HepG2 (cell line): ENCODE measurements around the gene SLC35F6. TPM values are rescaled to one million over a fixed set of nuclear protein-coding genes. Genes with fewer than 3 reads are reported as not detected.
A peak's percentile ranks its signal among the peaks of the same experiment; 100 is the strongest.

Experiments
- BRCA1 ChIP-seq: sonication (generic); formaldehyde crosslinking; IDR thresholded peaks from 2 replicates; pipeline ENCODE4 v1.4.0; 2020; ENCODE audit warnings: missing genetic modification reagents
- FLYWCH1 ChIP-seq: sonication (generic); formaldehyde crosslinking; IDR thresholded peaks from 2 replicates; pipeline ENCODE4 v1.8.1; 2023; ENCODE audit warnings: mild to moderate bottlenecking, missing genetic modification reagents
- PHF5A ChIP-seq: IDR thresholded peaks from one replicate; pipeline ENCODE4 v1.6.1; 2018; ENCODE audit warnings: low read depth, missing genetic modification reagents; ENCODE audit not compliant: unreplicated experiment
- RBM39 ChIP-seq: fragments of 200-400 bp; formaldehyde crosslinking; IDR thresholded peaks from one replicate; pipeline ENCODE4 v1.6.1; 2018; ENCODE audit warnings: antibody characterized with exemption, mild to moderate bottlenecking, low read depth, low read length; ENCODE audit not compliant: poor library complexity, severe bottlenecking
- SIX1 ChIP-seq: sonication (generic); formaldehyde crosslinking; IDR thresholded peaks from 2 replicates; pipeline ENCODE4 v1.4.0; 2020; ENCODE audit warnings: missing genetic modification reagents, borderline replicate concordance
- SRY ChIP-seq: sonication (generic); formaldehyde crosslinking; IDR thresholded peaks from 2 replicates; pipeline ENCODE4 v1.8.0; 2022; ENCODE audit warnings: mild to moderate bottlenecking, missing genetic modification reagents
- TAF1 ChIP-seq: sonication (generic); formaldehyde crosslinking; IDR thresholded peaks from 2 replicates; pipeline ENCODE4 v1.4.0; 2020; ENCODE audit warnings: missing genetic modification reagents
- TBX2 ChIP-seq: sonication (generic); formaldehyde crosslinking; IDR thresholded peaks from 2 replicates; pipeline ENCODE4 v1.5.0; 2020; ENCODE audit warnings: missing genetic modification reagents, mild to moderate bottlenecking, borderline replicate concordance
- TOPORS ChIP-seq: sonication (generic); formaldehyde crosslinking; IDR thresholded peaks from 2 replicates; pipeline ENCODE4 v1.8.0; 2023; ENCODE audit warnings: mild to moderate bottlenecking, missing genetic modification reagents
- ZBTB21 ChIP-seq: sonication (generic); formaldehyde crosslinking; IDR thresholded peaks from 2 replicates; pipeline ENCODE4 v1.4.0; 2020; ENCODE audit warnings: missing genetic modification reagents
- ZNF3 ChIP-seq: IDR thresholded peaks from 2 replicates; pipeline ENCODE4 v1.7.0; 2017; ENCODE audit warnings: inconsistent platforms
- ZNF441 ChIP-seq: sonication (generic); formaldehyde crosslinking; IDR thresholded peaks from 2 replicates; pipeline ENCODE4 v1.7.0; 2021; ENCODE audit warnings: missing genetic modification reagents, borderline replicate concordance
- ZNF558 ChIP-seq: sonication (generic); formaldehyde crosslinking; IDR thresholded peaks from 2 replicates; pipeline ENCODE4 v1.9.0; 2022; ENCODE audit warnings: mild to moderate bottlenecking, missing genetic modification reagents, borderline replicate concordance
- ZNF569 ChIP-seq: sonication (generic); formaldehyde crosslinking; IDR thresholded peaks from 2 replicates; pipeline ENCODE4 v1.5.0; 2020; ENCODE audit warnings: mild to moderate bottlenecking, missing genetic modification reagents, moderate library complexity, borderline replicate concordance
- polyA plus RNA-seq, 8 experiments: library from polyadenylated mRNA; depleted of rRNA in 3 of 8; stranded (reverse) in 7 of 8; unstranded in 1 of 8; fragments of >200 nt; fragmentation: Illumina TruSeq in 4 of 8; extraction: Trizol in 4 of 8; gene quantifications; 2 replicates each; pipeline versions ENCODE4 v1.2.1 to v1.2.3, GENCODE V29; 2011 to 2016; ENCODE audit warnings: low read depth in 4 of 8, missing spikeins in 1 of 8, mixed read lengths in 1 of 8; ENCODE audit not compliant: insufficient read depth in 1 of 8
- total RNA-seq, 5 experiments: library from RNA; depleted of rRNA; stranded (reverse); fragments of >200 nt; fragmentation: Illumina TruSeq; extraction: Trizol; gene quantifications; 2 replicates each; pipeline ENCODE4 v1.2.3, GENCODE V29; 2016; ENCODE audit warnings: low read depth in 1 of 5
- TF ChIP-seq, protein P1 (sequence below): sonication (generic); formaldehyde crosslinking; IDR thresholded peaks from 2 replicates; pipeline ENCODE4 v1.4.0; 2020; ENCODE audit warnings: mild to moderate bottlenecking, missing genetic modification reagents
- TF ChIP-seq, protein P2 (sequence below): IDR thresholded peaks from 2 replicates; pipeline ENCODE4 v1.4.0; 2020; ENCODE audit warnings: mild to moderate bottlenecking, missing genetic modification reagents
- TF ChIP-seq, protein P3 (sequence below): sonication (generic); formaldehyde crosslinking; IDR thresholded peaks from 2 replicates; pipeline ENCODE4 v1.8.0; 2022; ENCODE audit warnings: low read depth, missing genetic modification reagents

Gene SLC35F6
- total and polyA plus RNA-seq, 2 of the 13 experiments (the other 11 are each of a cell fraction or from before 2014, with no cell fraction given) = 15.2 to 21.2 TPM

- no peak for TF ChIP-seq ZBTB21
- TF ChIP-seq ZNF3 (CRISPR knock-in tag) = 0 out of 2 replicates have a peak, but pooled peaks have one; percentile 50
- peak; percentile 99; the same call in 1 of the 2 replicates for TF ChIP-seq ZNF558 (CRISPR knock-in tag)
- TF ChIP-seq, protein P1, sequence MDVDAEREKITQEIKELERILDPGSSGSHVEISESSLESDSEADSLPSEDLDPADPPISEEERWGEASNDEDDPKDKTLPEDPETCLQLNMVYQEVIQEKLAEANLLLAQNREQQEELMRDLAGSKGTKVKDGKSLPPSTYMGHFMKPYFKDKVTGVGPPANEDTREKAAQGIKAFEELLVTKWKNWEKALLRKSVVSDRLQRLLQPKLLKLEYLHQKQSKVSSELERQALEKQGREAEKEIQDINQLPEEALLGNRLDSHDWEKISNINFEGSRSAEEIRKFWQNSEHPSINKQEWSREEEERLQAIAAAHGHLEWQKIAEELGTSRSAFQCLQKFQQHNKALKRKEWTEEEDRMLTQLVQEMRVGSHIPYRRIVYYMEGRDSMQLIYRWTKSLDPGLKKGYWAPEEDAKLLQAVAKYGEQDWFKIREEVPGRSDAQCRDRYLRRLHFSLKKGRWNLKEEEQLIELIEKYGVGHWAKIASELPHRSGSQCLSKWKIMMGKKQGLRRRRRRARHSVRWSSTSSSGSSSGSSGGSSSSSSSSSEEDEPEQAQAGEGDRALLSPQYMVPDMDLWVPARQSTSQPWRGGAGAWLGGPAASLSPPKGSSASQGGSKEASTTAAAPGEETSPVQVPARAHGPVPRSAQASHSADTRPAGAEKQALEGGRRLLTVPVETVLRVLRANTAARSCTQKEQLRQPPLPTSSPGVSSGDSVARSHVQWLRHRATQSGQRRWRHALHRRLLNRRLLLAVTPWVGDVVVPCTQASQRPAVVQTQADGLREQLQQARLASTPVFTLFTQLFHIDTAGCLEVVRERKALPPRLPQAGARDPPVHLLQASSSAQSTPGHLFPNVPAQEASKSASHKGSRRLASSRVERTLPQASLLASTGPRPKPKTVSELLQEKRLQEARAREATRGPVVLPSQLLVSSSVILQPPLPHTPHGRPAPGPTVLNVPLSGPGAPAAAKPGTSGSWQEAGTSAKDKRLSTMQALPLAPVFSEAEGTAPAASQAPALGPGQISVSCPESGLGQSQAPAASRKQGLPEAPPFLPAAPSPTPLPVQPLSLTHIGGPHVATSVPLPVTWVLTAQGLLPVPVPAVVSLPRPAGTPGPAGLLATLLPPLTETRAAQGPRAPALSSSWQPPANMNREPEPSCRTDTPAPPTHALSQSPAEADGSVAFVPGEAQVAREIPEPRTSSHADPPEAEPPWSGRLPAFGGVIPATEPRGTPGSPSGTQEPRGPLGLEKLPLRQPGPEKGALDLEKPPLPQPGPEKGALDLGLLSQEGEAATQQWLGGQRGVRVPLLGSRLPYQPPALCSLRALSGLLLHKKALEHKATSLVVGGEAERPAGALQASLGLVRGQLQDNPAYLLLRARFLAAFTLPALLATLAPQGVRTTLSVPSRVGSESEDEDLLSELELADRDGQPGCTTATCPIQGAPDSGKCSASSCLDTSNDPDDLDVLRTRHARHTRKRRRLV = peak; percentile 75
- TF ChIP-seq, protein P2, sequence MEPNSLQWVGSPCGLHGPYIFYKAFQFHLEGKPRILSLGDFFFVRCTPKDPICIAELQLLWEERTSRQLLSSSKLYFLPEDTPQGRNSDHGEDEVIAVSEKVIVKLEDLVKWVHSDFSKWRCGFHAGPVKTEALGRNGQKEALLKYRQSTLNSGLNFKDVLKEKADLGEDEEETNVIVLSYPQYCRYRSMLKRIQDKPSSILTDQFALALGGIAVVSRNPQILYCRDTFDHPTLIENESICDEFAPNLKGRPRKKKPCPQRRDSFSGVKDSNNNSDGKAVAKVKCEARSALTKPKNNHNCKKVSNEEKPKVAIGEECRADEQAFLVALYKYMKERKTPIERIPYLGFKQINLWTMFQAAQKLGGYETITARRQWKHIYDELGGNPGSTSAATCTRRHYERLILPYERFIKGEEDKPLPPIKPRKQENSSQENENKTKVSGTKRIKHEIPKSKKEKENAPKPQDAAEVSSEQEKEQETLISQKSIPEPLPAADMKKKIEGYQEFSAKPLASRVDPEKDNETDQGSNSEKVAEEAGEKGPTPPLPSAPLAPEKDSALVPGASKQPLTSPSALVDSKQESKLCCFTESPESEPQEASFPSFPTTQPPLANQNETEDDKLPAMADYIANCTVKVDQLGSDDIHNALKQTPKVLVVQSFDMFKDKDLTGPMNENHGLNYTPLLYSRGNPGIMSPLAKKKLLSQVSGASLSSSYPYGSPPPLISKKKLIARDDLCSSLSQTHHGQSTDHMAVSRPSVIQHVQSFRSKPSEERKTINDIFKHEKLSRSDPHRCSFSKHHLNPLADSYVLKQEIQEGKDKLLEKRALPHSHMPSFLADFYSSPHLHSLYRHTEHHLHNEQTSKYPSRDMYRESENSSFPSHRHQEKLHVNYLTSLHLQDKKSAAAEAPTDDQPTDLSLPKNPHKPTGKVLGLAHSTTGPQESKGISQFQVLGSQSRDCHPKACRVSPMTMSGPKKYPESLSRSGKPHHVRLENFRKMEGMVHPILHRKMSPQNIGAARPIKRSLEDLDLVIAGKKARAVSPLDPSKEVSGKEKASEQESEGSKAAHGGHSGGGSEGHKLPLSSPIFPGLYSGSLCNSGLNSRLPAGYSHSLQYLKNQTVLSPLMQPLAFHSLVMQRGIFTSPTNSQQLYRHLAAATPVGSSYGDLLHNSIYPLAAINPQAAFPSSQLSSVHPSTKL (CRISPR knock-in tag) = peak; percentile 83
- no peak for TF ChIP-seq PHF5A
- peak; percentile 96 for TF ChIP-seq FLYWCH1 (CRISPR knock-in tag)
- TF ChIP-seq TOPORS (CRISPR knock-in tag) = peak; percentile 89
- TF ChIP-seq RBM39 = no peak
- peak; percentile 67 for TF ChIP-seq SIX1 (CRISPR knock-in tag)
- peak; percentile 83; the same call in 1 of the 2 replicates for TF ChIP-seq SRY (CRISPR knock-in tag)
- TF ChIP-seq TBX2 (CRISPR knock-in tag) = peak; percentile 86
- TF ChIP-seq BRCA1 (CRISPR knock-in tag) = peak; percentile 99
- TF ChIP-seq, protein P3, sequence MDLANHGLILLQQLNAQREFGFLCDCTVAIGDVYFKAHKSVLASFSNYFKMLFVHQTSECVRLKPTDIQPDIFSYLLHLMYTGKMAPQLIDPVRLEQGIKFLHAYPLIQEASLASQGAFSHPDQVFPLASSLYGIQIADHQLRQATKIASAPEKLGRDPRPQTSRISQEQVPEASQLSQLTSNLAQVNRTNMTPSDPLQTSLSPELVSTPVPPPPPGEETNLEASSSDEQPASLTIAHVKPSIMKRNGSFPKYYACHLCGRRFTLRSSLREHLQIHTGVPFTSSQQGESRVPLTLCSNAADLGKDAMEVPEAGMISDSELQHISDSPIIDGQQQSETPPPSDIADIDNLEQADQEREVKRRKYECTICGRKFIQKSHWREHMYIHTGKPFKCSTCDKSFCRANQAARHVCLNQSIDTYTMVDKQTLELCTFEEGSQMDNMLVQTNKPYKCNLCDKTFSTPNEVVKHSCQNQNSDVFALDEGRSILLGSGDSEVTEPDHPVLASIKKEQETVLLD (CRISPR knock-in tag) = peak; percentile 89
- TF ChIP-seq TAF1 (CRISPR knock-in tag) = peak; percentile 58; the same call in 1 of the 2 replicates
- peak; percentile 94; the same call in 1 of the 2 replicates for TF ChIP-seq ZNF569 (CRISPR knock-in tag)
- peak; percentile 97 for TF ChIP-seq ZNF441
Observed at GRCh38 chr2:26785431-26786206, 21.5 kb downstream of the SLC35F6 start, which contains the start of gene CENPA (continued).
